GM18951 (cell line): Measurements from ENCODE around the gene PPP1R9B.

ENCODE experiments used
- POLR2A ChIP-seq: IDR thresholded peaks from 4 replicates; pipeline ENCODE4 v1.6.1; 2011; ENCODE audit warnings: mild to moderate bottlenecking; ENCODE audit not compliant: insufficient read length, insufficient read depth; ENCODE audit errors: extremely low read depth
- in situ Hi-C: fragments of 300-500 bp; cut with MboI; formaldehyde crosslinking; loops from one replicate; pipeline ENCODE4 v1.12.0; 2022; ENCODE audit warnings: low sequenced_read_pairs, mixed read lengths, inconsistent platforms; ENCODE audit not compliant: unreplicated experiment

Gene PPP1R9B

GRCh38 chr17:50184611-50185398 lies 34.3 kb upstream of the PPP1R9B start:
- no peak for TF ChIP-seq POLR2A

GRCh38 chr17:50184064-50184463 lies 33.6 kb upstream of the PPP1R9B start:
- no peak for TF ChIP-seq POLR2A
- in situ Hi-C loops = no loop called here

More at GRCh38 chr17:50184611-50185398, 34.3 kb upstream of the PPP1R9B start:
- in situ Hi-C loops = no loop called here

- in situ Hi-C loops = no loop called here
- TF ChIP-seq POLR2A = no peak
These were observed 33.0 kb upstream of the PPP1R9B start for GRCh38 chr17:50183421-50183994.

- TF ChIP-seq POLR2A = no peak
- in situ Hi-C loops = no loop called here
These were observed 32.4 kb upstream of the PPP1R9B start for GRCh38 chr17:50182783-50183420.

GRCh38 chr17:50181591-50182560 lies 31.4 kb upstream of the PPP1R9B start:
- in situ Hi-C loops = no loop called here
- TF ChIP-seq POLR2A = no peak

GRCh38 chr17:50181144-50181543 lies 30.7 kb upstream of the PPP1R9B start:
- in situ Hi-C loops = no loop called here
- TF ChIP-seq POLR2A = no peak

- TF ChIP-seq POLR2A = no peak
- in situ Hi-C loops = no loop called here
These were observed 30.1 kb upstream of the PPP1R9B start for GRCh38 chr17:50180620-50181019.

- no peak for TF ChIP-seq POLR2A
These were observed 29.6 kb upstream of the PPP1R9B start for GRCh38 chr17:50180111-50180510.

GRCh38 chr17:50177983-50178834 lies 27.7 kb upstream of the PPP1R9B start:
- in situ Hi-C loops = no loop called here
- TF ChIP-seq POLR2A = no peak

More at GRCh38 chr17:50180111-50180510, 29.6 kb upstream of the PPP1R9B start:
- in situ Hi-C loops = no loop called here

GRCh38 chr17:50177476-50177875 lies 27.0 kb upstream of the PPP1R9B start:
- TF ChIP-seq POLR2A = no peak
- in situ Hi-C loops = no loop called here

- in situ Hi-C loops = no loop called here
- no peak for TF ChIP-seq POLR2A
These were observed 26.3 kb upstream of the PPP1R9B start for GRCh38 chr17:50176559-50177357.

GRCh38 chr17:50175035-50175807 lies 24.7 kb upstream of the PPP1R9B start:
- no peak for TF ChIP-seq POLR2A
- in situ Hi-C loops = no loop called here
